Thyroid gland (tissue), 4 donors: ENCODE measurements around the gene ZBED2. TPM values are rescaled to one million over a fixed set of nuclear protein-coding genes. Genes with fewer than 3 reads are reported as not detected.
A peak's percentile ranks its signal among the peaks of the same experiment; 100 is the strongest.

Experiments
- DNase-seq, 2 donors: peaks; one replicate each; pipeline ENCODE4 v3.0.0-alpha.2; 2019
- H3K27ac ChIP-seq, 3 donors: fragments of 200-600 bp; sonication (generic); 1 replicate in 2 of 3; 2 replicates in 1 of 3; pipeline ENCODE4 v1.5.1; 2016 to 2019; ENCODE audit warnings: mild to moderate bottlenecking in 1 of 3, moderate library complexity in 1 of 3
- H3K27me3 ChIP-seq: fragments of 200-600 bp; sonication (generic); one replicate; pipeline ENCODE4 v1.5.1; 2019
- H3K36me3 ChIP-seq, 2 donors: fragments of 200-600 bp; sonication (generic); one replicate each; pipeline ENCODE4 v1.5.1; 2016 to 2019
- H3K4me1 ChIP-seq, 2 donors: fragments of 200-600 bp; sonication (generic); one replicate each; pipeline ENCODE4 v1.5.1; 2017 to 2019
- H3K4me3 ChIP-seq, 3 donors: fragments of 200-600 bp; sonication (generic); replicated peaks in 1 of 3; 1 replicate in 2 of 3; 2 replicates in 1 of 3; pipeline ENCODE4 v1.5.1; 2016; ENCODE audit warnings: mild to moderate bottlenecking in 1 of 3
- H3K9me3 ChIP-seq: fragments of 200-600 bp; sonication (generic); one replicate; pipeline ENCODE4 v1.5.1; 2017
- POLR2A ChIP-seq, 2 donors: fragments of 450-650 bp; IDR thresholded peaks; one replicate each; pipeline ENCODE4 v1.6.1; 2017; ENCODE audit warnings: antibody characterized with exemption in 2 of 2, mild to moderate bottlenecking in 2 of 2, moderate library complexity in 1 of 2
- WGBS, 2 donors: methylation state at CpG; one replicate each; pipeline ENCODE4 v1.1.5; 2017; 5-methylcytosine and 5-hydroxymethylcytosine counted together
- intact Hi-C: fragments of 100-400 bp; cut with DNase I; formaldehyde crosslinking; loops from one replicate; pipeline ENCODE4 v1.15.1; 2023
- total RNA-seq, 4 donors: library from RNA; depleted of rRNA; stranded (reverse); fragments of >200 nt; gene quantifications; one replicate each; pipeline ENCODE4 v1.2.3, GENCODE V29; 2016
- TF ChIP-seq, protein P1 (sequence below), 6 experiments: fragments of 200-600 bp in 3 of 6; fragments of 450-650 bp in 3 of 6; sonication (generic) in 3 of 6; IDR thresholded peaks; one replicate each; pipeline ENCODE4 v1.5.1; 2016 to 2019; ENCODE audit warnings: antibody characterized with exemption in 6 of 6, mild to moderate bottlenecking in 2 of 6, inconsistent platforms in 1 of 6, moderate library complexity in 1 of 6

Gene ZBED2
- total RNA-seq, 4 donors from 2014 or later = 31.1 to 163 (median 88.9) TPM

DNA sequence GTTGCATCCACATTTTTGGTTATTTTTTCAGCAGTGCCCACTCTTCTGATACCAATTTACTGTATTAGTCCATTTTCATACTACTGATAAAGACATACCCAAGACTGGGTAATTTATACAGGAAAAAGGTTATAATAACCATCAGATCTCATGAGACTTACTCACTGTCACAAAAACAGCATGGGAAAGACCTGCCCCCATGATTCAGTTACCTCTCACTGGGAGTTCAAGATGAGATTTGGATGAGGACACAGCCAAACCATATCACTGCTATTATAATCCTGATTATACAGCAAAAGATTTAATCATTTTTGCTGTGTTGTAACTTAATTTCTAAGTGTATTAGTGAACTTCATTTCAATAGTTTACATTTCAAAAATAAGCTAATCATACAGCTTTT, 6.6 kb downstream of the ZBED2 start:
- intact Hi-C loops = no loop called here
- Histone ChIP-seq H3K4me3 (no peak overlapping the region), H3K27me3 (no peaks in the 10 kb centered on the region), H3K4me1 (peaks cover 38 to 39% of the 10 kb centered on the region in 2 donors), H3K36me3 (no peaks in the 10 kb centered on the region), H3K27ac (no peak overlapping the region), H3K9me3 (no peaks in the 10 kb centered on the region)
- no peak for DNase-seq
- TF ChIP-seq, protein P1, sequence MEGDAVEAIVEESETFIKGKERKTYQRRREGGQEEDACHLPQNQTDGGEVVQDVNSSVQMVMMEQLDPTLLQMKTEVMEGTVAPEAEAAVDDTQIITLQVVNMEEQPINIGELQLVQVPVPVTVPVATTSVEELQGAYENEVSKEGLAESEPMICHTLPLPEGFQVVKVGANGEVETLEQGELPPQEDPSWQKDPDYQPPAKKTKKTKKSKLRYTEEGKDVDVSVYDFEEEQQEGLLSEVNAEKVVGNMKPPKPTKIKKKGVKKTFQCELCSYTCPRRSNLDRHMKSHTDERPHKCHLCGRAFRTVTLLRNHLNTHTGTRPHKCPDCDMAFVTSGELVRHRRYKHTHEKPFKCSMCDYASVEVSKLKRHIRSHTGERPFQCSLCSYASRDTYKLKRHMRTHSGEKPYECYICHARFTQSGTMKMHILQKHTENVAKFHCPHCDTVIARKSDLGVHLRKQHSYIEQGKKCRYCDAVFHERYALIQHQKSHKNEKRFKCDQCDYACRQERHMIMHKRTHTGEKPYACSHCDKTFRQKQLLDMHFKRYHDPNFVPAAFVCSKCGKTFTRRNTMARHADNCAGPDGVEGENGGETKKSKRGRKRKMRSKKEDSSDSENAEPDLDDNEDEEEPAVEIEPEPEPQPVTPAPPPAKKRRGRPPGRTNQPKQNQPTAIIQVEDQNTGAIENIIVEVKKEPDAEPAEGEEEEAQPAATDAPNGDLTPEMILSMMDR (IDR thresholded peaks at IDR 0.05) = no peak
- no peak for TF ChIP-seq POLR2A (IDR thresholded peaks at IDR 0.05)

DNA sequence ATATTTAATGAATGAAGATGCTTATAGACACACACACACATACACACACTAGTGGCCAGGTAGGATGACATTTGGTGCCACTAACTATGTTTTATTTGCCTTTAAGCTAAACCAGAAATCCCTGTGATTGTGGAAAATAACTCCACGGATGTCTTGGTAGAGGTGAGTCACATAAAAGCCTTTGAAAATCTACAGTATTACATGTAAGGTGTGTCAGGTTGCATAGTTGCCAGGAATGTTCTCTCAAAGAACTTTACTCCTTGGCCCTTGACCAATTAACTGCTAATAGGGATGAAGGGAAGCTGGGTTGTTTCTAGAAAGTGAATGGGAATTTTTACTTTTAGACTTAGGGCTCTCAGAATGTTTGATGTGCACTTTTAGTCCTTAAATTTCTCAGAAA, 9.9 kb downstream of the ZBED2 start:
- H3K4me1 ChIP-seq = peaks cover 56% of the 10 kb centered on the region in 2 donors
- DNase-seq = no peak
- 20 to 35% methylated on average over 1 of the region's 1 CpG for WGBS, 2 donors
- no peaks in the 10 kb centered on the region for H3K9me3 ChIP-seq
- peak overlapping the region; percentile 56 to 92 (median 92) for H3K27ac ChIP-seq
- TF ChIP-seq, protein P1 (IDR thresholded peaks at IDR 0.05) = no peak
- TF ChIP-seq POLR2A (IDR thresholded peaks at IDR 0.05) = no peak
- intact Hi-C loops = no loop called here
- H3K27me3 ChIP-seq = no peaks in the 10 kb centered on the region
- no peak overlapping the region for H3K4me3 ChIP-seq
- no peaks in the 10 kb centered on the region for H3K36me3 ChIP-seq

DNA sequence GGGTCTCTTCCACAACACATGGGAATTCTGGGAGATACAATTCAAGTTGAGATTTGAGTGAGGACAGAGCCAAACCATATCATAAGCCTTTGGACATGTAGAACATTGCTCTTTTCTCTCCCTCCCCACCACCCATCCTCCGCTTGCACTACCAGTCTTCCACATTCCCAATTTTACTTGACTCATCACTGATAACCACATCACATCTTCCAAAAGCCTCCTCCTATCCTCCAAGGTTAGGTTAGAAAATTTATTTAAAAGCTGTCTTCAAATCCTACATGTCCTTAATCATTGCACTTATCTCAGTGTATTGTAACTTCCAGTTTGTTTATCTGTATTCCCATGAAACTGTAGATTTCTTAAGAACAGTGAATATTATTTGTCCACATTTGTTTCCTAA, 10.4 kb downstream of the ZBED2 start:
- 98% methylated on average over 1 of the region's 1 CpG for WGBS, 2 donors
- peaks cover 56% of the 10 kb centered on the region in 2 donors for H3K4me1 ChIP-seq
- no peak for DNase-seq
- TF ChIP-seq, protein P1 (IDR thresholded peaks at IDR 0.05) = no peak
- no peak for TF ChIP-seq POLR2A (IDR thresholded peaks at IDR 0.05)
- peak overlapping the region; percentile 0 to 92 (median 92) for H3K27ac ChIP-seq
- intact Hi-C loops = no loop called here
- no peaks in the 10 kb centered on the region for H3K36me3 ChIP-seq
- no peaks in the 10 kb centered on the region for H3K27me3 ChIP-seq
- H3K4me3 ChIP-seq = no peak overlapping the region
- no peaks in the 10 kb centered on the region for H3K9me3 ChIP-seq

DNA sequence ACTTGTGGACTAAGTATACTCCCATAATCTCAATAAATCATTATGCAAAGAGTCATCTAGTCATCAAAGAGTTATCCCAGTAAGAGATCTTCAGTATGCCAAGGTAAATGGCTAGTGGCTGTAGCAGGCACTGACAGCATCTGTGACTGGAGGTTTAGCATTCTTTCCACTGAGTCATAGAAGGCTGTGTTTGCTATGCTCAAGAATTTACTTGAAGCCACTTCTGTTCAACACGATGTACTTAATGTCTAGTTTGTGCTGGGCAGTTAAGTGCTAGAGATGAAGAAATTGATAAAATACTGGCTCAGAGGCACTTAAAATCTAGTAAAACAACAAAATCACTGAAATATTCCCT, 13.0 kb downstream of the ZBED2 start:
- Histone ChIP-seq H3K27ac (peak overlapping the region; percentile 76 to 92 (median 92)), H3K9me3 (no peaks in the 10 kb centered on the region), H3K4me1 (peaks cover 55 to 68% of the 10 kb centered on the region in 2 donors), H3K27me3 (no peaks in the 10 kb centered on the region), H3K4me3 (no peak overlapping the region), H3K36me3 (no peaks in the 10 kb centered on the region)
- TF ChIP-seq POLR2A (IDR thresholded peaks at IDR 0.05) = no peak
- TF ChIP-seq, protein P1 (IDR thresholded peaks at IDR 0.05) = no peak
- intact Hi-C loops = no loop called here
- DNase-seq = peak; percentile 22 to 41
- 12 to 36% methylated on average over 1 of the region's 1 CpG for WGBS, 2 donors

DNA sequence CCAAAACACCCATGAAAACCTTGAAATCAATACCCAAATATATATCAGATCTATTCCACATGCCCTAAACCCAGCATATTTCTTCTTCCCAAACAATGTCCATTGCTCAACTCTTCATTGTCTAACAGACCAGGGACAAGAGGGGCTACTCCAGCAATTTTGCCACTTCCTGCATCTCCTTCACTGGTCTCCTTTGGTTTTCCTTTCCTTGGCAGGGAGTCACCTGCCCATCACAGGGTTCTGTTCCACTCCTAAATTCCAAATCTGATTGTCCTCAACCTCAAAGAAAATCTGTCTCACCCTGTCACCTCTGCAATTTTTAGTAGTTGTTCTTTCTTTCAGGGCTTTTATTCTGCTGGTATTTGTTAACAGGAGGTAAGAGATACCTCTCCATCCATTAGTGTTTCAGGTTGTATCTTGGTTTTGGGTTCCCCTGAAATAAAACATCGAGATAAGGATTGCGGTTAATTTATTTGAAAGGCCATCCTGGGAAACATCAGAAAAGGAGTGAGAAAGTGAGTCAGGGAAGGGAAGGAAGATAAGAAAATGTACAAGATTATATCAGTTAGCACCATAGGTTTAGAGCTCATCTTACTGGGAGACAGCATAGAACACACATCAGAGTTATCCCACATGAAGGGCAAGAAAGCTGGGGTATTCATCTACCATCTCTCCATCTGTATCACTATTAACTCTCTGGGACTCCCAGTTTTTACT, 13.6 kb downstream of the ZBED2 start:
- intact Hi-C loops = no loop called here
- H3K27me3 ChIP-seq = no peaks in the 10 kb centered on the region
- WGBS, 2 donors = 93 to 94% methylated on average over 2 of the region's 2 CpGs
- no peaks in the 10 kb centered on the region for H3K9me3 ChIP-seq
- peak; percentile 28 to 41 for DNase-seq
- no peak overlapping the region for H3K4me3 ChIP-seq
- no peaks in the 10 kb centered on the region for H3K36me3 ChIP-seq
- H3K4me1 ChIP-seq = peaks cover 55 to 68% of the 10 kb centered on the region in 2 donors
- TF ChIP-seq, protein P1 (IDR thresholded peaks at IDR 0.05) = no peak
- no peak for TF ChIP-seq POLR2A (IDR thresholded peaks at IDR 0.05)
- H3K27ac ChIP-seq = peak overlapping the region; percentile 76 to 92 (median 92)
